Stimulated activated CD8-positive, alpha-beta memory T cell treated with anti-CD3 and anti-CD28 coated beads, Interleukin-2, amount 100 ng/mL, for 48 hours (primary cell): ENCODE measurements around the gene BHLHE40.
"Not testable (repeated sequence)": the region's sequence is repeated elsewhere in the genome, so short reads cannot be mapped to it uniquely, and the experiment has no call there.

Experiments used
- DNase-seq, 2 donors: peaks; one replicate each; pipeline ENCODE4 v3.0.0-alpha.2; 2020; ENCODE audit warnings: low read depth in 2 of 2

Gene BHLHE40

DNA sequence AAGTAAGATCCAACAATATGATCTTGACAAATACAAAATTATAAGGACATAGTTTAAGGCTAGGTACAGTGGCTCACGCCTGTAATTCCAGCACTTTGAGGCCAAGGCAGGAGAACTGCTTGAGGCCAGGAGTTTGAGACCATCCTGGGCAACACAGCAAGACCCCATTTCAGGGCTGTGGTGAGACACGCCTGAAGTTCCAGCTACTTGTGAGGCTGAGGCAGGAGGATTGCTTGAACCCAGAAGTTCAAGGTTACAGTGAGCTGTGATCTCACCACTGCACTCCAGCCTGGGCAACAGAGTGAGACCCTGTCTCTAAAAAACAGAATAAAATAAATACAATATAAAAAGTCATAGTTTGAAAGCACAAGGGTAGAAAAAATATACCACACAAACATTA lies 17.4 kb upstream of the BHLHE40 start:
- DNase-seq: not testable (repeated sequence)

DNA sequence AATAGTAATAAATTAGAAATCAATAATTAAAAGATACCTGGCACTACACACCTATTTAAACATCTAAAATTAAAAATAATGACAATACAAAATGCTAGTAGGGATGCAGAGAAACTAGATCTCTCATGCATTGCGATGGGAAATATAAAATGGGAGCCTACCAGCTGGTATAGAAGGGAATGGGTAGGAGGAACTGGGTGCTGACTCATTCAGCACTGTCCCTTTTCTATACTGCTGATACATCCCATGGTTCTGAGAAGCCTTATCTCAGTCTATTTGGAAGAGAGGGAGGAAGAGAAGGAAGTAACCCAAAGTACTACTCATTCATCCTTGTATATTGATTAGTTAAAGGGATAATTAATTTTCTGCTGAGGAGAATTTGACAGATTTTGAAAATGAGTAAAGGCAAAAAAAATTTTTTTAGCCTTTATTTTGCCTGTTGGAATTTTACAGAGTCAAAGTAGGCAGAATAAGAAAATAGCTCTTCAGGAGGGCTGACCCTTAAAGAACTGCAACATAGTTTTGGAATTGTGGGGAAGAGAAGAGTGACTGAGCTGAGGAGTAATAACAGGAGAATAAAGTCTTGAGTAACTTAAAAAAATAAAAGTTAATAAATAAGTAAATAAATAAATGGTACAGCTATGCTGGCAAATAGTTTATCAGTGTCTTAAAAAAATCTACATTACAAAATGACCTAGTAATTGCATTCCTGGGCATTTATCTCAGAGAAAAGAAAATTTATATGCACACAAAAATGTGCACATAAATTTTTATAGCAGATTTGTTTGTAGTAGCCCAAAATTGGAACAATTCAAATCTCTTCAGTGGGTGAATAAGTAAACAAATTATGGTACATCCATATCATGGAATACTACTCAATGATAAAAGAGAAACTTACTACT lies 15.3 kb upstream of the BHLHE40 start:
- no peak for DNase-seq

DNA sequence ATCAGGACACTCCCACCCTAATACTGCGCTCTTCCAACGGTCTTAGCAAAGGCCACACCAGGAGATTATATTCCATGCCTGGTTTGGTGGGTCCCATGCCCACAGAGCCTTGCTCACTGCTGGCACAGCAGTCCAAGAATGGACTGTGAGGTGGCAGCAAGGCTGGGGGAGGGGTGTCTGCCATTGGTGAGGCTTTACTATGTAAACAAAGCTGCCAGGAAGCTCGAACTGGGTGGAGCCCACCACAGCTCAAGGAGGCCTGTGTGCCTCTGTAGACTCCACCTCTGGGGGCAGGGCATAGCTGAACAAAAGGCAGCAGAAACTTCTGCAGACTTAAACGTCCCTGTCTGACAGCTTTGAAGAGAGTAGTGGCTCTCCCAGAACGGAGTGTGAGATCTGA lies 13.2 kb upstream of the BHLHE40 start:
- DNase-seq: not testable (repeated sequence)

DNA sequence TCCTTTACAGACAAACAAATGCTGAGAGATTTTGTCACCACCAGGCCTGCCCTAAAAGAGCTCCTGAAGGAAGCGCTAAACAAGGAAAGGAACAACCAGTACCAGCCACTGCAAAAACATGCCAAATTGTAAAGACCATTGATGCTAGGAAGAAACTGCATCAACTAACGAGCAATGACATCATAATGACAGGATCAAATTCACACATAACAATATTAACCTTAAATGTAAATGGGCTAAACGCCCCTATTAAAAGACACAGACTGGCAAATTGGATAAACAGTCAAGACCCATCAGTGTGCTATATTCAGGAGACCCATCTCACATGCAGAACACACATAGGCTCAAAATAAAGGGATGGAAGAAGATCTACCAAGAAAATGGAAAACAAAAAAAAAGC lies 11.6 kb upstream of the BHLHE40 start:
- not testable (repeated sequence) for DNase-seq

DNA sequence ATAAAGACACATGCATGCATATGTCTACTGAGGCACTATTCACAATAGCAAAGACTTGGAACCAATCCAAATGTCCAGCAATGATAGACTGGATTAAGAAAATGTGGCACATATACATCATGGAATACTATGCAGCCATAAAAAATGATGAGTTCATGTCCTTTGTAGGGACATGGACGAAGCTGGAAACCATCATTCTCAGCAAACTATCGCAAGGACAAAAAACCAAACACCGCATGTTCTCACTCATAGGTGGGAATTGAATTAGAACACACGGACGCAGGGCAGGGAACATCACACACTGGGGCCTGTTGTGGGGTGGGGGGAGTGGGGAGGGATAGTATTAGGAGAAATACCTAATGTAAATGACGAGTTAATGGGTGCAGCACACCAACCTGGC lies 7.8 kb upstream of the BHLHE40 start:
- DNase-seq: not testable (repeated sequence)

DNA sequence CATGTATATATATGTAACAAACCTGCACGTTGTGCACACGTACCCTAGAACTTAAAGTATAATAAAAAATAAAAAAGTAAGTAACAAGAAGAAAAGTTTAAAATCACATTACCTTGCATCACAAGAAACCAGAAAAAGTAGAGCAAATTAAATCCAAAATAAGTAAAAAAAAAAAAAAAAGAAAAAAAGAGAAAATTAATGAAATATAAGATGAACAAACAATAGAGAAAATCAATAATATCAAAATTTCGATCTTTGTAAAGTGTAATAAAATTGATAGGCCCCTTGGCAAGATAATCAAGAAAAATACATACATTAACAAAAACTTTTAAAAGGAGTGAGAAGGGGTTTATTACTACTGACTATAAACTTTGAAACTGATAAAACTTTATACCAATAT lies 7.4 kb upstream of the BHLHE40 start:
- no peak for DNase-seq

DNA sequence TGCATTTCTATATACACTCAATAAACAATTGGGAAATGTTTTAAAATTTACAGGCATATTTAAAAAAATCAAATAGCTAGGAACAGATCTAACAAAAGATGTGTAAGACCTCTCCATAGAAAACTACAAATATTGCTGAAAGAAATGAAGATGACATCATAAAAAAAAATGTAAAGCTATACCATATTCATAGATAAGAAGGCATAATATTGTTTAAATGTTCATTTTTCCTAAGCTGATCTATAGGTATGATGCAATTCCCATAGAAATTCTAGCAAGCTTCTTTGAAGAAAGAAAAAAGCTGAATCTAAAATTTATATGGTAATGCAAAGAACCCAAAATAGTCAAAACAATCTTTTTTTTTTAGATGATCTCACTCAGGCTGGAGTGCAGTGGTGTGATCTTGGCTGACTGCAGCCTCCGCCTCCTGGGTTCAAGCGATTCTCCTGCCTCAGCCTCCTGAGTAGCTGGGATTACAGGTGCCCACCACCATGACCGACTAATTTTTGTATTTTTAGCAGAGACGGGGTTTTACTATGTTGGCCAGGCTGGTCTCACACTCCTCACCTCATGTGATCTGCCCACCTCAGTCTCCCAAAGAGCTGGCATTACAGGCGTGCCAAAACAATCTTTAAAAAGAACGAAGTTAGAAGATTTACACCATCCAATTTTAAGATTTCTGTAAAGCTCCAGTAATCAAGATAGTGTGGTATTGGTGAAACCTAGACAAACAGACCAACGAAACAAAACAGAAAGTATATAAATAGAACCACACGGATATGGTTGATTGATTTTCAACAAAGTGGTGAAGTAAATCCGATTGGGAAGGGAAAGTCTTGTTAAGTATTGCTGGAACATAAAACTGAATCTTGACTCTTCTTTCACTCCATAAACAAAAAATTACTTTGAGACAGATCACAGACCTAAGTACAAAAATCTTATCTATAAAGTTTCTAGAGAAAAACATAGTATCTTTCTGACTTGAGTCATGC lies 6.3 kb upstream of the BHLHE40 start:
- DNase-seq: no peak

DNA sequence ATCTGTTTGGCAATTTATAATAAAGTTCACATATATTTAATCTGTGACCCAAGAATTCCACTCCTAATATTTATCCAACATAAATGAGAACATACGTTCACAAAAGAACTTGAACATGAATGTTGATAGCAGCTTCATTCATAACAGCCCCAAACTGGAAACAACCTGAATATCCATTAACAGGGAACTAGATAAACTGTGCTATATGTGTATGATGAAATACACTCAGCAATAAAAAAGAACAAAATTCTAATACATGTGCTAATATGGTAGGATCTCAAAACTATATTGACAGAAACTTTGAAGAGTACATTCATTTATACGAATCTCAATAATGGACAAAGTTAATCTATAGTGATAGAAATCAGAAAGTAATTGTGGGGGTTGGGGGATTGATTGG lies 5.1 kb upstream of the BHLHE40 start:
- no peak for DNase-seq

DNA sequence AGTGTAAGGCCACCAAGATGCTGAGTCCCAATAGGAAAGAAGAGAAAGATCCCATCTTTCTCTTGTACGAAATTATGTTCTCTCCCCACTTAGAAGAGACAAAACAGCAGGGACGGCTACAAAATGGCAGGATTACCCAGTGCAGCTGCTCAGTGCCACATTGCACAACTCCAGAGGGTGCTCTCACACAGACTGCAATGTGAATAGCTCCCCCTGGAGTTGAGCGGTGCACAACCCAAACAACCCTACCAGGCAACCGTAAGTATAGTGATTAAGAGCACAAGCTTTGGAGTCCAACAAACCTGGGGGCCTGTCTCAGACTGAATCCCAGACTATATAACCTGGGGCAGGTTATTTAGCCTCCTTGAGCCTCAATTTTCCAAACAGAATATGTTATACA lies 3.1 kb upstream of the BHLHE40 start:
- DNase-seq: peak in 1 of 2 donors; percentile 51

DNA sequence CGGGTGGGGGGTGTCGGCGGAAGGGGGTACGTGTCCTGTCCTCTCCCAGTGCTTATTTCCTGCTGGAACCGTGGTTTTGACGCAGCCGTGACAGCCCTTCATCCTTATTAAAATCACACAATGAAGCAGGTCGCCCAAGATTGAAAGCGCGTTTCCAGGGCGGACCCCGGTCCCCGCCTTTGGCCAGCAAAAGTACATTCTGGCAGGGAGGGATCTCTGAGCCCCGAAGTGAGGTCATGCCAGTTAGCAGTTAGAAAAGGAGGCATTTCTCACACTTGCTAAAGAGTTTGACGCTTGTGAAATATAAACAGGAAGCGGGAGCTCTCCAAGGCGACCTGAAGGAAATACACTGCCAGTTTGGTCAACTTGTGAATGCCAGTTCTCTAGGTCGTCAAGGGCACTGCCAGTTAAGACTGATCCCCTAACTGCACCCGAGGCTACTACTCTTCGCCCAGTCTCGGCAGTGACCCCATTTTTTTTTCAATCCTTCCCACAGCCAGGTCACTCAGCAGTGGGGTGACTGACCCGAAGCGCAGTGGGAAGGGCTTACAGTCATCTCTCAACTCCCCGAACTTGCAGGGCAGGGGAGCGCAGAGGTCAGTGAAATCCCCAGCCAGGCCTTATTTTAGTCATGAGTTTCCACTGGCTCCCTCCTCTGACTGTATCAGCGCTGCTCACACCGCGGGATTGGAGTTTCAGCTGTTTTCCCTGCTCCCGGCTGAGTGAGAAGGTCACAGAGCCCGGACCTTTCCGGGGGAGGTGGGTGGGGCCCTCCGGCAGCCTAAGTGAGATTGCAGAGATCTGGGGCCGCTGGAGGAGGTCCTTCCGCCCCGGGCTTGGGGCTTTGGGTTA lies 2.0 kb upstream of the BHLHE40 start:
- peak; percentile 73 to 77 for DNase-seq

DNA sequence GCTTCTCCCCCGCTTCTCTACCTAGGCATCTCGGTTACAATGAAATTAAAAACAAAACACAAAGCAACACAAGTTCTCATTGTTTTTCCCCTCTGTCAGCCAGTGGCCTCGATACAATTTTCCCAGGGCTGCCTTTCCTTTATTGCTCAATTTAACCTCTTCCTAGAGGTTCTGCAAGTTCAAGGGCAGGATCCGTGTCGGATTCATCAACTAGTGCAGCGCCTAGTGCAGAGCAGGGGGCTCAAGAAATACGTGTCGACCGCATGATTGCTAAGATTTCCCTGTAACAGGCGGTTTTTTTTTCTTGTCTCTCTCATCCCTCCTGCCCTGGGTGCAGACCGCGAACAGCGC lies 1.4 kb upstream of the BHLHE40 start:
- peak in 1 of 2 donors; percentile 38 for DNase-seq

DNA sequence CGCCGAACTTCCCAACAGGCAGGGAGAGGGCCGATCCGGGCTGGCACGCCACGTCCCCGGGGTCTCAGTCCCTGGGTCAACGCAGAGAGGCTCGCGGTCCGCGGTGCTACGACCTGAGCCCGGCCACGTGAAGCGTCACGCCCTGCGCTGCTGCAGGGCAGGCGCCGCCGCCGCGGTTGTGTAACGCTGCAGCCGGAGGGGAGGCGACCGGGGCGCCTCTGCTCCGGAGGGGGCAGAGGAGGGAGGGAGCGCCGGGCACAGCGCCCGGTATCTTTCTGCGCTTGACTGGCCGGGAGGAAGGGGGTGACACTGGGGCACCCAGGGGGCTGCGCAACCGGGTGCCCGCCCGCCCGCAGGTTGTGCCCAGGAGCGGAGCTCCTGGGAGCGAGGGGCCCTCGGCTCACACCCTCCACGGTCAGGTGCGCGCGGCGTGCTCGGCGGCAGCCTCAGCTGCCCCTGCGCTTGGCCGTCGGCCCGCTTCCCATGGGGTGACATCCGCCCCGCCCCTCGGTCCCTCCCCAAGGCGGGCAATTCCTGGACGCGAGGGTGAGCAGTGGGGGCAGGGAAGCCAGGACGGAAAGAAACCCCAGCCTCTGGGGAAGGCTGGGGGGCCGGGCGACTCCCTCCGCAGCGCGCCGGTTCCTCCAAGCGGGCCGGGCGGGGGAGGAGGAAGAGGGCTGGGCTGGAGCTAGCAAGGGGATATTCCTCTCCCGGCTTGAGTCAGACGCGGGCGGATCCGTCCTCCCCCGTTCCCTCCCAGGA lies 852 bp upstream of the BHLHE40 start:
- DNase-seq: peak; percentile 94 to 95

DNA sequence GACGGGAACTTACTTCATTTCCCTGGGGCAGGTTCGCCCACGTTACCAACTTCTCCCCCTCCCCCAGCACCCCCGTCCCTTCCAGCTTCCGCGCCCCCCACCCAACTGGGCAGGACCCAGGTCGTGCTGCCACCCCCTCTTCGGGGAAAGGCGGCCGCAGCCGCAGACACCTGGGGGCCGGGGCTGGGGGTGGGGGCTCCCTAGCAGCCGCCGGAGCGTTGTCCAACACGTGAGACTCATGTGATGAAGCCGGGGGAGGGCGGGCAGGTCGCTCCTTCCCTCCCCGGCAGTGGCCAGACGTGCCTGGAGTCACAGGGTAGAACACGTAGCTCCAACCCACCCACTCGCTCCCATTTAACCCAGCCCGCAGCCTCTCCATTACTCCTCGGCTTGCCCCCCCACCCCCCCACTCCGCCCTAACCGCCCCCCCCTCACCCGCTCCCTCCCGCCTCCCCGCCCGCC lies 240 bp upstream of the BHLHE40 start:
- peak; percentile 94 to 95 for DNase-seq

DNA sequence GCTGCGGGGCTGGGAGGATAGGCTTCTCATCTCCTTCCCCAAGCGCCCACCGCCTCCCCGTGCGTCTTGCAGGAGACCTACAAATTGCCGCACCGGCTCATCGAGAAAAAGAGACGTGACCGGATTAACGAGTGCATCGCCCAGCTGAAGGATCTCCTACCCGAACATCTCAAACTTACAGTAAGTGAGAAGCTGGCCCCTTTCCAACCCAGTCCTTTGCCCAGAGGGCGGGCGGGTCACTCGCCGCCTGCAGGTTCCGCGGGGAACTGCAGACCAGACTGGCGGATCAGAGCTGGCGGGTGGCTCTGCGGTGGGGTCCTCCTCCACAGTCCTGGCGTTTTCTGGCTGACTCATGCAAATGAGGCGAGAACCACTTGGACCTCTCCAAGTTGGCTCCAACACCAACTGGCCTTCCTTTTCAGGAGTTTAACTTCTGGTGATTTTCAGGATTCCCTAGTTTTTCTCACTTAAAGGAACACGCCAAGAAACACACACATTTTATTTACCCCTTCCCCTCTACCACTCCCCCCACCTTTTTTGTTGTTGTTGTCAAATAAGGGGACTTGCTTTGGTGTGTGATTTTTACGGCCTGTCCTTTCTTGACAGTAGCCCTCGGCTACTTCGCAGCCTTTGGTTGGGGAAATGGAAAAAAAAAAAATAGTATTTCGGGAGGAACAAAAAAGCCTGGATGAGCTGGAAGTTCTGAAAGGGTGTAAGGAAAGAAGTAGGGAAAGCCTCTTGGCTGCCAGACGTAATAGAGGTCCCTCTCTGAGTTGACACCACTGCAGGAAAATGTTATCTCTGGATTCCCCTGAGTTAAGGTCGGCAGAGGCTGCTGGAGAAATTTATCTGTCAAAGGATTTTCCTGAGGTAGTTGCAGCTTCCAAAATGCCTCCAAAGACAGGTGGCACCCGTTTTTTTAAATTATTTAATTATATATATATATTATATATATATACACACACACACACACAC lies 1.3 kb downstream of the BHLHE40 start:
- DNase-seq: peak; percentile 85 to 93

DNA sequence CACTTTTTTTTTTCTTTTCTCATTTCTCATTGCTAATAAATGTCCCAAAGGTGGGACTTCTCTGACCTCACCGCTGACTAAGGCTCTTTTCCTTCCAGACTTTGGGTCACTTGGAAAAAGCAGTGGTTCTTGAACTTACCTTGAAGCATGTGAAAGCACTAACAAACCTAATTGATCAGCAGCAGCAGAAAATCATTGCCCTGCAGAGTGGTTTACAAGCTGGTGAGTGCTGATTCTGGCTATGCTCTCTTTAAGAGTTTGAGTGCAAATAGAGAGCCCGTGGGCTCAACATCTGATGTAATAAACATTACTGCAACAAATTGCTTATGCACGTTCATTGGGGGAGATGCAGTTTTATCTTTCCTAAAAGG lies 2.0 kb downstream of the BHLHE40 start:
- no peak for DNase-seq

DNA sequence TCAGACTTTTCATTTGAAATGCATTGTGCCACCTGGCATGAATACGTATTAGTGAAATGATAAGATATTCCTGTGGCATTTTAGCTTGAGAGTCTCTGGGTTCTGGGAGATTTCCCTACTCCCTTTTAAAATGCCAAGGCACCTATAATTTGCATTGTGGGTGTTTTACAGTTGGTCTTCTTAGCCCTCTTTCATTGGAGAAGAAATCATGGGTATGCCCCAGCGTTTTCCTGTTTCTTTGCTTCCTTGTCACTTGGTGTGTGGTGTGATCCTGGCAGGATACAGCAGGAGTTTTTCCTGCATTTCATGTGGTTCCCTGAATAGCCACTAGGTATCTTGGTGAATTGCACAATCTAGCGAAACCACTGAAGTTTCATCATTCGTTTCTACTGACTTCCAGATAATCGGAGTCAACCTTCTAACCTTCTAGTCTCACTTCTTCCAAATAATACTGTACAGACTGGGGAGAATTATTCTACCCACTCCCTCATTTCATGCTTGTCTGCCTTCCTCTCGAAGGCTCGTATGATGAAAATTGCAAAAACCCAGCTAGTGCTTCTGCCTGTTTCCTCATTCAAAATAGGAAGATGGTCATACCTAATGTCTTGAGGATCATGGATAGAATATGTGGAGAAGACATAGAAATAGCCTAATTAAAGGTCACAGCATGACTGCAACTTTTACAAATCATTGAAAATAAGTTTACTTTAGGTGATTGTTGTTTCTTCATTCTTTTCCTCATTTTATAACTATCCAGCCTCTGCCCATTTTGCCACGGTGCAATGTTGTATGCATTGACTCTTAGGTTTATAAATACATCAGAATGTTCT lies 2.6 kb downstream of the BHLHE40 start:
- DNase-seq: no peak

DNA sequence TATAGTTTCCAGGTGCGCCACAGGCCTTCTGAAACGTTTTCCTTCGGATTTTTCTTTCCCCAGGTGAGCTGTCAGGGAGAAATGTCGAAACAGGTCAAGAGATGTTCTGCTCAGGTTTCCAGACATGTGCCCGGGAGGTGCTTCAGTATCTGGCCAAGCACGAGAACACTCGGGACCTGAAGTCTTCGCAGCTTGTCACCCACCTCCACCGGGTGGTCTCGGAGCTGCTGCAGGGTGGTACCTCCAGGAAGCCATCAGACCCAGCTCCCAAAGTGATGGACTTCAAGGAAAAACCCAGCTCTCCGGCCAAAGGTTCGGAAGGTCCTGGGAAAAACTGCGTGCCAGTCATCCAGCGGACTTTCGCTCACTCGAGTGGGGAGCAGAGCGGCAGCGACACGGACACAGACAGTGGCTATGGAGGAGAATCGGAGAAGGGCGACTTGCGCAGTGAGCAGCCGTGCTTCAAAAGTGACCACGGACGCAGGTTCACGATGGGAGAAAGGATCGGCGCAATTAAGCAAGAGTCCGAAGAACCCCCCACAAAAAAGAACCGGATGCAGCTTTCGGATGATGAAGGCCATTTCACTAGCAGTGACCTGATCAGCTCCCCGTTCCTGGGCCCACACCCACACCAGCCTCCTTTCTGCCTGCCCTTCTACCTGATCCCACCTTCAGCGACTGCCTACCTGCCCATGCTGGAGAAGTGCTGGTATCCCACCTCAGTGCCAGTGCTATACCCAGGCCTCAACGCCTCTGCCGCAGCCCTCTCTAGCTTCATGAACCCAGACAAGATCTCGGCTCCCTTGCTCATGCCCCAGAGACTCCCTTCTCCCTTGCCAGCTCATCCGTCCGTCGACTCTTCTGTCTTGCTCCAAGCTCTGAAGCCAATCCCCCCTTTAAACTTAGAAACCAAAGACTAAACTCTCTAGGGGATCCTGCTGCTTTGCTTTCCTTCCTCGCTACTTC lies 3.8 kb downstream of the BHLHE40 start:
- DNase-seq: no peak
